CD8-positive, alpha-beta memory T cell (primary cell): ENCODE measurements around the gene COL4A6. TPM values are rescaled to one million over a fixed set of nuclear protein-coding genes. Genes with fewer than 3 reads are reported as not detected.

Experiments
- CTCF ChIA-PET: fragments of 350-600 bp; sonication (Branson Sonifier 250); formaldehyde crosslinking; loops from one replicate; lab custom pipeline; 2021; ENCODE audit warnings: antibody characterized with exemption; lab: Charles Lee
- POLR2A ChIA-PET: fragments of 350-600 bp; sonication (Branson Sonifier 250); formaldehyde crosslinking; loops from one replicate; lab custom pipeline; 2021; ENCODE audit warnings: antibody characterized with exemption; lab: Charles Lee
- DNase-seq, 5 donors: peaks; one replicate each; pipeline versions ENCODE4 v3.0.0 to v3.0.0-alpha.2; 2020 to 2022; ENCODE audit warnings: mixed read lengths in 1 of 5
- H3K27ac ChIP-seq: one replicate; pipeline ENCODE4 v1.7.0; 2013; ENCODE audit warnings: low read depth, mild to moderate bottlenecking, low read length, moderate library complexity
- H3K27me3 ChIP-seq: 2 replicates; pipeline ENCODE4 v1.7.0; 2013; ENCODE audit warnings: low read length, mild to moderate bottlenecking; ENCODE audit not compliant: insufficient read depth, poor library complexity, severe bottlenecking
- H3K36me3 ChIP-seq: 2 replicates; pipeline ENCODE4 v1.7.0; 2013; ENCODE audit warnings: mild to moderate bottlenecking, low read length, moderate library complexity; ENCODE audit not compliant: insufficient read depth
- H3K4me1 ChIP-seq: 2 replicates; pipeline ENCODE4 v1.7.0; 2013; ENCODE audit warnings: mild to moderate bottlenecking, low read length, moderate library complexity; ENCODE audit not compliant: insufficient read depth
- H3K4me3 ChIP-seq: 2 replicates; pipeline ENCODE4 v1.7.0; 2013; ENCODE audit warnings: mild to moderate bottlenecking, low read length
- H3K9me3 ChIP-seq: 2 replicates; pipeline ENCODE4 v1.7.0; 2013; ENCODE audit warnings: mild to moderate bottlenecking, low read length
- H3K27ac Mint-ChIP-seq, 8 donors: one replicate each; pipeline ENCODE4 v1.8.0; 2020 to 2021; ENCODE audit warnings: mixed read lengths in 8 of 8, mild to moderate bottlenecking in 6 of 8, inconsistent platforms in 3 of 8, moderate library complexity in 3 of 8
- H3K27me3 Mint-ChIP-seq, 2 donors: one replicate each; pipeline ENCODE4 v1.8.0; 2020 to 2021; ENCODE audit warnings: mixed read lengths in 2 of 2, mild to moderate bottlenecking in 1 of 2, moderate library complexity in 1 of 2
- H3K36me3 Mint-ChIP-seq, 3 donors: one replicate each; pipeline ENCODE4 v1.8.0; 2020 to 2021; ENCODE audit warnings: mixed read lengths in 3 of 3, inconsistent platforms in 1 of 3, mild to moderate bottlenecking in 1 of 3
- H3K4me1 Mint-ChIP-seq, 3 donors: one replicate each; pipeline ENCODE4 v1.8.0; 2020 to 2021; ENCODE audit warnings: mixed read lengths in 3 of 3, inconsistent platforms in 1 of 3, mild to moderate bottlenecking in 1 of 3
- H3K4me3 Mint-ChIP-seq, 7 donors: one replicate each; pipeline ENCODE4 v1.8.0; 2020 to 2021; ENCODE audit warnings: mixed read lengths in 7 of 7, mild to moderate bottlenecking in 6 of 7, moderate library complexity in 4 of 7, inconsistent platforms in 2 of 7
- H3K9me3 Mint-ChIP-seq, 5 donors: one replicate each; pipeline ENCODE4 v1.8.0; 2020 to 2022; ENCODE audit warnings: mixed read lengths in 5 of 5, mild to moderate bottlenecking in 3 of 5, moderate library complexity in 2 of 5, inconsistent platforms in 1 of 5
- polyA plus RNA-seq: library from polyadenylated mRNA; unstranded; fragments of 300-500 nt; fragmentation: Illumina TruSeq; gene quantifications from one replicate; pipeline ENCODE4 v1.2.3, GENCODE V29; 2021
- total RNA-seq, 2 experiments: library from RNA; stranded (reverse); gene quantifications; one replicate each; pipeline ENCODE4 v1.2.3, GENCODE V29; 2021

Gene COL4A6
- total and polyA plus RNA-seq, 3 experiments from 2014 or later = not detected

GRCh38 chrX:108224218-108224617 is 214.0 kb downstream of the COL4A6 start:
- H3K27me3 Mint-ChIP-seq = peaks cover 7 to 14% of the 10 kb centered on the region in 2 donors
- H3K4me1 Mint-ChIP-seq = peaks cover 3 to 5% (median 4%) of the 10 kb centered on the region in 3 donors
- ChIA-PET CTCF (interaction anchor here (1.2 kb wide), 1 partner anchor 9 kb away, joined by 4 read pairs; no protein-coding TSS in a partner anchor), POLR2A (no interaction called here)
- no peak overlapping the region for H3K4me3 ChIP-seq
- H3K27ac ChIP-seq = no peak overlapping the region
- H3K27me3 ChIP-seq = no peaks in the 10 kb centered on the region
- H3K36me3 ChIP-seq = no peaks in the 10 kb centered on the region
- H3K36me3 Mint-ChIP-seq = no peaks in the 10 kb centered on the region
- no peaks in the 10 kb centered on the region for H3K9me3 Mint-ChIP-seq
- no peaks in the 10 kb centered on the region for H3K9me3 ChIP-seq
- H3K4me3 Mint-ChIP-seq = no peak overlapping the region
- H3K4me1 ChIP-seq = no peaks in the 10 kb centered on the region
- DNase-seq = no peak
- no peak overlapping the region for H3K27ac Mint-ChIP-seq

GRCh38 chrX:108223585-108223984 is 214.6 kb downstream of the COL4A6 start:
- Histone ChIP-seq H3K27ac (no peak overlapping the region), H3K4me3 (no peak overlapping the region), H3K36me3 (no peaks in the 10 kb centered on the region), H3K9me3 (no peaks in the 10 kb centered on the region), H3K4me1 (no peaks in the 10 kb centered on the region), H3K27me3 (no peaks in the 10 kb centered on the region)
- Mint-ChIP-seq H3K9me3 (no peaks in the 10 kb centered on the region), H3K4me1 (peaks cover 3 to 5% (median 4%) of the 10 kb centered on the region in 3 donors), H3K36me3 (no peaks in the 10 kb centered on the region), H3K27ac (peak overlapping the region in 1 of 8 donors; percentile 37), H3K27me3 (peaks cover 7 to 14% of the 10 kb centered on the region in 2 donors), H3K4me3 (no peak overlapping the region)
- no peak for DNase-seq
- ChIA-PET POLR2A (no interaction called here), CTCF (interaction anchor here (1.2 kb wide), 1 partner anchor 8 kb away, joined by 4 read pairs; no protein-coding TSS in a partner anchor)

GRCh38 chrX:108221301-108221864 is 216.8 kb downstream of the COL4A6 start:
- ChIA-PET CTCF (no interaction called here), POLR2A (no interaction called here)
- Histone ChIP-seq H3K4me3 (no peak overlapping the region), H3K4me1 (no peaks in the 10 kb centered on the region), H3K27ac (no peak overlapping the region), H3K27me3 (no peaks in the 10 kb centered on the region), H3K36me3 (no peaks in the 10 kb centered on the region), H3K9me3 (no peaks in the 10 kb centered on the region)
- H3K4me3 Mint-ChIP-seq = no peak overlapping the region
- H3K9me3 Mint-ChIP-seq = no peaks in the 10 kb centered on the region
- H3K4me1 Mint-ChIP-seq = peaks cover 3 to 5% (median 4%) of the 10 kb centered on the region in 3 donors
- H3K27ac Mint-ChIP-seq = no peak overlapping the region
- peaks cover 8 to 9% of the 10 kb centered on the region in 2 donors for H3K27me3 Mint-ChIP-seq
- H3K36me3 Mint-ChIP-seq = no peaks in the 10 kb centered on the region
- no peak for DNase-seq

GRCh38 chrX:108219949-108220601 is 218.1 kb downstream of the COL4A6 start:
- CTCF ChIA-PET = no interaction called here
- DNase-seq = no peak
- H3K4me1 Mint-ChIP-seq = peaks cover 3 to 5% (median 4%) of the 10 kb centered on the region in 3 donors

GRCh38 chrX:108217876-108218275 is 220.3 kb downstream of the COL4A6 start:
- H3K27me3 Mint-ChIP-seq = peaks cover 3 to 13% of the 10 kb centered on the region in 2 donors
- no peak overlapping the region for H3K27ac Mint-ChIP-seq
- no peak for DNase-seq
- H3K4me1 ChIP-seq = no peaks in the 10 kb centered on the region
- no peaks in the 10 kb centered on the region for H3K27me3 ChIP-seq
- CTCF ChIA-PET = no interaction called here
- no peaks in the 10 kb centered on the region for H3K36me3 Mint-ChIP-seq
- no peak overlapping the region for H3K4me3 ChIP-seq
- H3K27ac ChIP-seq = no peak overlapping the region
- H3K9me3 ChIP-seq = no peaks in the 10 kb centered on the region
- no peaks in the 10 kb centered on the region for H3K4me1 Mint-ChIP-seq
- no peaks in the 10 kb centered on the region for H3K9me3 Mint-ChIP-seq
- H3K4me3 Mint-ChIP-seq = no peak overlapping the region
- H3K36me3 ChIP-seq = no peaks in the 10 kb centered on the region
- POLR2A ChIA-PET = no interaction called here

More at GRCh38 chrX:108219949-108220601, 218.1 kb downstream of the COL4A6 start:
- peaks cover 8 to 11% of the 10 kb centered on the region in 2 donors for H3K27me3 Mint-ChIP-seq
- no peaks in the 10 kb centered on the region for H3K36me3 Mint-ChIP-seq
- H3K27me3 ChIP-seq = no peaks in the 10 kb centered on the region
- no peaks in the 10 kb centered on the region for H3K9me3 ChIP-seq
- no peaks in the 10 kb centered on the region for H3K9me3 Mint-ChIP-seq
- no peak overlapping the region for H3K27ac Mint-ChIP-seq
- no peaks in the 10 kb centered on the region for H3K4me1 ChIP-seq
- H3K36me3 ChIP-seq = no peaks in the 10 kb centered on the region
- no peak overlapping the region for H3K4me3 ChIP-seq
- H3K27ac ChIP-seq = no peak overlapping the region
- no peak overlapping the region for H3K4me3 Mint-ChIP-seq
- POLR2A ChIA-PET = no interaction called here

- Mint-ChIP-seq H3K27ac (no peak overlapping the region), H3K4me1 (no peaks in the 10 kb centered on the region), H3K27me3 (peaks cover 3 to 11% of the 10 kb centered on the region in 2 donors), H3K36me3 (no peaks in the 10 kb centered on the region), H3K9me3 (no peaks in the 10 kb centered on the region), H3K4me3 (no peak overlapping the region)
- Histone ChIP-seq H3K4me1 (no peaks in the 10 kb centered on the region), H3K9me3 (no peaks in the 10 kb centered on the region), H3K27me3 (no peaks in the 10 kb centered on the region), H3K27ac (no peak overlapping the region), H3K4me3 (no peak overlapping the region), H3K36me3 (no peaks in the 10 kb centered on the region)
- CTCF ChIA-PET = no interaction called here
- DNase-seq = no peak
- POLR2A ChIA-PET = no interaction called here
Observed at GRCh38 chrX:108216919-108217571, 221.2 kb downstream of the COL4A6 start.

GRCh38 chrX:108216405-108216804 is 221.8 kb downstream of the COL4A6 start:
- Mint-ChIP-seq H3K4me1 (no peaks in the 10 kb centered on the region), H3K9me3 (no peaks in the 10 kb centered on the region), H3K36me3 (no peaks in the 10 kb centered on the region), H3K4me3 (no peak overlapping the region), H3K27ac (no peak overlapping the region), H3K27me3 (peaks cover 3 to 11% of the 10 kb centered on the region in 2 donors)
- POLR2A ChIA-PET = no interaction called here
- H3K9me3 ChIP-seq = no peaks in the 10 kb centered on the region
- no peaks in the 10 kb centered on the region for H3K36me3 ChIP-seq
- H3K27me3 ChIP-seq = no peaks in the 10 kb centered on the region
- H3K4me3 ChIP-seq = no peak overlapping the region
- H3K27ac ChIP-seq = no peak overlapping the region
- DNase-seq = no peak
- CTCF ChIA-PET = interaction anchor here (1.1 kb wide), 1 partner anchor 8 kb away, joined by 4 read pairs; no protein-coding TSS in a partner anchor
- no peaks in the 10 kb centered on the region for H3K4me1 ChIP-seq

GRCh38 chrX:108211301-108211700 is 226.9 kb downstream of the COL4A6 start:
- Mint-ChIP-seq H3K4me1 (no peaks in the 10 kb centered on the region), H3K4me3 (no peak overlapping the region), H3K27me3 (peaks cover 0 to 6% of the 10 kb centered on the region in 2 donors), H3K27ac (no peak overlapping the region), H3K9me3 (no peaks in the 10 kb centered on the region), H3K36me3 (no peaks in the 10 kb centered on the region)
- ChIA-PET CTCF (no interaction called here), POLR2A (no interaction called here)
- no peak overlapping the region for H3K4me3 ChIP-seq
- no peaks in the 10 kb centered on the region for H3K9me3 ChIP-seq
- no peaks in the 10 kb centered on the region for H3K4me1 ChIP-seq
- H3K27me3 ChIP-seq = no peaks in the 10 kb centered on the region
- no peaks in the 10 kb centered on the region for H3K36me3 ChIP-seq
- no peak for DNase-seq
- H3K27ac ChIP-seq = no peak overlapping the region
